ENCODE results near the gene LAPTM5. TPM values are rescaled to one million over a fixed set of nuclear protein-coding genes. Genes with fewer than 3 reads are reported as not detected.

The LAPTM5 gene
- total RNA-seq, 1 donor from 2014 or later, result 3.1 TPM

DNA sequence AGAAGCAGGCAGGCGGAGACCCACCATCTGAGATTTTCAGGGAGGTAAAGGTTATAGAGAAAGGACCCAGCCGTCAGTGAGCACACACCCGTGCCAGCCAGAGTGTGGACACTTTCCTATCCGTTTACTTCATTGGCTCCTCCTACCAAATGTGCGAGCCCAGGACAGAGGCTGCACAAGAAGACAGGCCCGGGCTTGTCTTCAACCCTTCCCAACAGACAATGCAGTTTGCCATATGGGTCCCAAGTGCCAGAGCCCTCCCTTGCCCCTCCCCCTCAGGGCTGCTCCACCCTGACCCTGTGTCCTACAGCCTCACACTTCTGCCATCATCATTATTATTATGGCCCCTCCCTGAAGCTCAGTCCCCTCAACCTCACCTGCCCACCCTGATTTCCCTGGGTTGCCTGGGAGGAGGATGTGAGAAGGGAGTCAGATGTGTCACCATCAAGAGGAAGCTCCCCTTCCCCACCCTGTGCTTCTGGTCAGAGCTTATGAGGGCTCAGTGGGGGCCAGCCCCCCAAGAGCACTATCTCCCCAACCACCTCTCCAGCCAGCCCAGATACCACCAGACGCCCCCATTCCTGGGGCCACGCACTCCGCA, 9.4 kb downstream of the LAPTM5 start:
- H3K27me3 ChIP-seq (ENCODE audit: control insufficient read depth, insufficient read depth, low read length), result no peaks in the 10 kb centered on the region
- DNase-seq (ENCODE audit: low read depth), result no peak
- H3K36me3 ChIP-seq (ENCODE audit: control insufficient read depth, insufficient read depth, low read length), result no peaks in the 10 kb centered on the region
- no peak overlapping the region for H3K4me3 ChIP-seq (ENCODE audit: low read depth, low read length)
- TF ChIP-seq, protein P1, sequence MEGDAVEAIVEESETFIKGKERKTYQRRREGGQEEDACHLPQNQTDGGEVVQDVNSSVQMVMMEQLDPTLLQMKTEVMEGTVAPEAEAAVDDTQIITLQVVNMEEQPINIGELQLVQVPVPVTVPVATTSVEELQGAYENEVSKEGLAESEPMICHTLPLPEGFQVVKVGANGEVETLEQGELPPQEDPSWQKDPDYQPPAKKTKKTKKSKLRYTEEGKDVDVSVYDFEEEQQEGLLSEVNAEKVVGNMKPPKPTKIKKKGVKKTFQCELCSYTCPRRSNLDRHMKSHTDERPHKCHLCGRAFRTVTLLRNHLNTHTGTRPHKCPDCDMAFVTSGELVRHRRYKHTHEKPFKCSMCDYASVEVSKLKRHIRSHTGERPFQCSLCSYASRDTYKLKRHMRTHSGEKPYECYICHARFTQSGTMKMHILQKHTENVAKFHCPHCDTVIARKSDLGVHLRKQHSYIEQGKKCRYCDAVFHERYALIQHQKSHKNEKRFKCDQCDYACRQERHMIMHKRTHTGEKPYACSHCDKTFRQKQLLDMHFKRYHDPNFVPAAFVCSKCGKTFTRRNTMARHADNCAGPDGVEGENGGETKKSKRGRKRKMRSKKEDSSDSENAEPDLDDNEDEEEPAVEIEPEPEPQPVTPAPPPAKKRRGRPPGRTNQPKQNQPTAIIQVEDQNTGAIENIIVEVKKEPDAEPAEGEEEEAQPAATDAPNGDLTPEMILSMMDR (IDR thresholded peaks at IDR 0.05; ENCODE audit: insufficient read depth, low read length, poor library complexity, severe bottlenecking), result no peak

DNA sequence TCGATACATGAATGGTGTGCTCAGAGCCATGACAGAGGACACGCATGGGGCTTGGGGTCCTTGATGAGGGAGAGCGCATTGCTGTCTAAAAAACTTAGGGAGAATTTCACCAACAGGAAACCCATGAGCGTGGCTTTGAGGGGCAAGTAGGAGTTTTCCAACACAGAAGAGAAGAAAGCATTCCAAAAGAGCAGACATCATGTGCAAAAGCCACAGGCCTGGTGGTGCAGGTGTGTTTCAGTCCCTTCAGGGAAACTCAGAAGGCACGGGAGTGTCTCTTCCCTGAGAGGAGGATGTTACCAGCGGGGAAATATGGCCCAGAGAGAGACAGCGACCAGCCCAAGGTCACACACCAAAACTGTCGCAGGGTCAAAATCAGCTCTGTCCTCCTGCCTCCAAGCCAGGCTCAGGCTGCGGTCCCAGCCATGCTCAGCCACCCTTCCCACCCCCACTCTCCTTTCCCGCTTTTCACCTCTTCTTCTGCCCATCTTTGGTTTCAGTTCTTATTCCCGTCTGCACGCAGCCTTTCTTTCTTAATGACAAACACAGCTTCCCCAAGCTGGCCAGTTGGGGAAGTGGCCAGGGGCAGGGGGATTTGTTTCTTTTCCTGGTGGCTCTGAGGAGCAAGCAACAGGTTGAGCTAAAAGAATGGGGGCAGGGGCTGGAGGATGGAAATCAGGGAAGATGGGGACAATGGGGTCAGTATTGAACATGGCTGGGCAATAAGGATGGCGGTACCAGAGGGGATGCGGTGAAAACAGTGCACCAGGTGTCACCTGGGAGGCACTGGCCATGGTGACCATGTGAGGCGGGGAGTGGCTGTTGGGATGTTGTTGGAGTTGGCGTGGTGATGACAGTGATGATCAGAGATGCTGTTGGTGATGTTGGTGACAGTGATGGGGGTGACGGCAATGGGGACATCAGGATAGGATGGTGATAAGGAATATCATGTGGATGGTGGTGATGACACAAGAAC, 10.3 kb downstream of the LAPTM5 start:
- no peaks in the 10 kb centered on the region for H3K27me3 ChIP-seq (ENCODE audit: control insufficient read depth, insufficient read depth, low read length)
- TF ChIP-seq, protein P1 (IDR thresholded peaks at IDR 0.05; ENCODE audit: insufficient read depth, low read length, poor library complexity, severe bottlenecking), result no peak
- no peak for DNase-seq (ENCODE audit: low read depth)

DNA sequence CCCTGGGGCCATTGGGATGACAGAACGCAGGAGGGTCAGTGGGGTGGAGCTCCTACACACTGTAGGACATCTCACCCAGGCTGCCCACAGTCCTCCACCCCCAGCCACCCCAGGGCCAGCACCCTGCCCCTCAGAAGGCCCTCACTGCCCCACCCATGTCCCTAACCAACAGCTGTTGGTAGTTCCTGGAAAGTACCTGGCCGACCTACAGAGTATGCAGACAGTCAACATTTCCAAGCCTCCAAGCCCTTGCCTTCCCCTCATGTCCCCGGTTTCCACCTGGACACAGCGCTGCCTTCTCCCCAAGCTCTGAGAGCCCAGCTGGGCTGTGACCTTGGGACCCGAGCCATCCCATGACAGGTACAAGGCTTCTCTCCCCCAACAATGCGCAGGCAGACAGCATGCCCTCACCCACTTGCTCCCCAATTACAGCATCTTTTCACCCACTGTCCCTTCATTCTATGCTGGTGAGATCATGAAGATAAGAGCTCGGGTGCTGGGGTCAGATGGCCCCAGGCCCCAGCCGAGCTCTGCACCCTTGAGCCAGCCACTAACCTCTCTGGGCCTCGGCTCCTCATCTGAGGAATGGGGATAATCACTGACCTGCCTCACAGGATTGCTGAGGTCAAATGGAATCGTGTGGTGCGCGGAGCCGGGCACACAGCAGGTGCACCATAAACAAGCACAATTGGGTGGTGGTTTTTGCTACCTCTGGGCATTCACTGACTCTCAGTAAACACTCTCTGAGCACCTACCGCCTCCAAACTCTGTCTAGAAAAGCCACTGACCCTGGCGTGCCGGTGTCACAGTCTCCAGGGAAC, 11.2 kb downstream of the LAPTM5 start:
- no peaks in the 10 kb centered on the region for H3K27me3 ChIP-seq (ENCODE audit: control insufficient read depth, insufficient read depth, low read length)
- no peak for DNase-seq (ENCODE audit: low read depth)
- TF ChIP-seq, protein P1 (IDR thresholded peaks at IDR 0.05; ENCODE audit: insufficient read depth, low read length, poor library complexity, severe bottlenecking), result no peak
- no peaks in the 10 kb centered on the region for H3K36me3 ChIP-seq (ENCODE audit: control insufficient read depth, insufficient read depth, low read length)
- no peak overlapping the region for H3K4me3 ChIP-seq (ENCODE audit: low read depth, low read length)

More for the DNA sequence above, 10.3 kb downstream of the LAPTM5 start:
- H3K36me3 ChIP-seq (ENCODE audit: control insufficient read depth, insufficient read depth, low read length), result no peaks in the 10 kb centered on the region
- H3K4me3 ChIP-seq (ENCODE audit: low read depth, low read length), result no peak overlapping the region

DNA sequence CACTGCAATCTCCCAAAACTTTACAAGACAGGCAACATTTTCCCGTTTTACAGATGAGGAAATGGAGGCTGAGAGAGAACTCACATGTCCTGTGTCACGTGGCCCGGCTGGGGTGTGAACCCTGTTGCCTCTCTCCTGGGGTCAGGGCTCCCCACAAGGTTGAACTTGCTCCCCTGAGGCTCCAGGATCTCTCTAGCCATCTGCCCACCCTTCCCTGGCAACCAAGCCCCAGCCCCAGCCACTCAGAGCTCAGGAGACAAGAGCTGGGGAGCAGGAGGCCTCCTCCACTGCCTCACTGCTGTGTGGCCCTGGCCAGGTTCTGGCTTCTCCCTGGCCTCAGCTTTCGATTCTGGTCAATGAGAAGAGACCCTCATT, 11.8 kb downstream of the LAPTM5 start:
- Histone ChIP-seq H3K36me3 (ENCODE audit: control insufficient read depth, insufficient read depth, low read length) (no peaks in the 10 kb centered on the region), H3K4me3 (ENCODE audit: low read depth, low read length) (no peak overlapping the region), H3K27me3 (ENCODE audit: control insufficient read depth, insufficient read depth, low read length) (no peaks in the 10 kb centered on the region)
- TF ChIP-seq, protein P1 (IDR thresholded peaks at IDR 0.05; ENCODE audit: insufficient read depth, low read length, poor library complexity, severe bottlenecking), result no peak
- DNase-seq (ENCODE audit: low read depth), result no peak

DNA sequence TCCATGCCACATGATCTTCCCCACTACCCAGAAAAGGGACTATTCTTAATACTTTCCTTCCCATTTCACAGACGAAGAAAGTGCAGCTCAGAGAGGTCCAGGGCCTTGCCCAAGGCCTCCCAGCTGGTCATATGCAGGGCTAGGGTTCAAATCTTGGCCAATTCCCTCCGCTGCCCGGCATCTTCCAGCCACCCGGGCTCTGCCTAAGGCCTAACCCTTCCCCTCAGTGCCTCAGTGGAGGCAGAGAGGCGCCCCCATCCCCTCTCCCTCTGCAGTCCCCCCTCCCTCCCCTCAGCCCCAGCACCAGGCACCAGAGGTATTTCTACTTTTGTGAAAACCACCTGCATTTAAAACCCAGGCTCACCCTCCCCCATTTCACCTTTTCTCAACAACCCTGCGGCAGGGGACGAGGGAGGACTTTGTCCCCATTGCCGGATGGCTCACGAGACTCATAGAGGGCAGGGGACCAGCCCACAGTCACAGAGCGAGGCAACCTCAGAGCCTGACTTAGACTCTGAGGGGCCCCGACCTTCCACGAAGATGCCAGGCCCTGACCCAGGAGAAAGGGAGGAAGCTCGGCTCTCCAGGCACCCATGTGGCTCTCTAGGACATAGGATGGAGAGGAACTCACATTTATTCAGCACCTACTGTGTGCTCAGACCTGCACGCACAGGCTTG, 12.3 kb downstream of the LAPTM5 start:
- DNase-seq (ENCODE audit: low read depth), result no peak
- Histone ChIP-seq H3K4me3 (ENCODE audit: low read depth, low read length) (no peak overlapping the region), H3K27me3 (ENCODE audit: control insufficient read depth, insufficient read depth, low read length) (no peaks in the 10 kb centered on the region), H3K36me3 (ENCODE audit: control insufficient read depth, insufficient read depth, low read length) (no peaks in the 10 kb centered on the region)
- TF ChIP-seq, protein P1 (IDR thresholded peaks at IDR 0.05; ENCODE audit: insufficient read depth, low read length, poor library complexity, severe bottlenecking), result no peak

Measured in kidney epithelial cell (primary cell).